ENCODE data around the gene ITPK1. TPM values are rescaled to one million over a fixed set of nuclear protein-coding genes. Genes with fewer than 3 reads are reported as not detected.

Gene ITPK1
- total RNA-seq, 1 experiment from 2014 or later: 90.7 TPM

GRCh38 chr14:92987713-92988510, 127.8 kb downstream of the ITPK1 start:
- no peak for DNase-seq (ENCODE audit: low spot score)
- in situ Hi-C loops (cut with HindIII; ENCODE audit: low sequenced_read_pairs): no loop called here

DNA sequence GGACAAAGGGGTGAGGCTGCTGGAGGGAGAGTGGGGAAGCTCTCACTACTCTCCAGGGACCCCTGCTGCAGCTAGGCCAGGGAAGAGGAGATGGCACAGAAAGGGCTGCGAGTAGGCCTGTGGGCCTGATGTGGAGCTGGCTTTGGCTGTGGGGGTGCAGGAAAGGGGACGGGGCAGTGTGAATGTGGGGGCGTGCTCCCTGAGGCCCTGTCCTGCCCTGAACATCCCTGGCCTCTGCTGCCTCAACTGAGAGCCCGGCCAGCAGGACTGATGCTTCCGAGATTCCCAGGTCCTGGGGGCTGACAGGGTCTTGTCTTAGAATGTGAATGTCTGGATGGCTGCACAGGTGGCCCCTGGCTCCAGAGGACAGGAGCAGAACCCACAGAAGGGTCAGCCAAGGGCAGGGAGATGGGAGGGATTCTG, 128.6 kb downstream of the ITPK1 start:
- in situ Hi-C loops (cut with HindIII; ENCODE audit: low sequenced_read_pairs): no loop called here
- DNase-seq (ENCODE audit: low spot score): no peak

- DNase-seq (ENCODE audit: low spot score): peak; percentile 61
- in situ Hi-C loops (cut with HindIII; ENCODE audit: low sequenced_read_pairs): no loop called here
These were observed 129.2 kb downstream of the ITPK1 start for GRCh38 chr14:92986254-92987147.

GRCh38 chr14:92985521-92985920, 130.2 kb downstream of the ITPK1 start:
- DNase-seq (ENCODE audit: low spot score): no peak
- in situ Hi-C loops (cut with HindIII; ENCODE audit: low sequenced_read_pairs): no loop called here

DNA sequence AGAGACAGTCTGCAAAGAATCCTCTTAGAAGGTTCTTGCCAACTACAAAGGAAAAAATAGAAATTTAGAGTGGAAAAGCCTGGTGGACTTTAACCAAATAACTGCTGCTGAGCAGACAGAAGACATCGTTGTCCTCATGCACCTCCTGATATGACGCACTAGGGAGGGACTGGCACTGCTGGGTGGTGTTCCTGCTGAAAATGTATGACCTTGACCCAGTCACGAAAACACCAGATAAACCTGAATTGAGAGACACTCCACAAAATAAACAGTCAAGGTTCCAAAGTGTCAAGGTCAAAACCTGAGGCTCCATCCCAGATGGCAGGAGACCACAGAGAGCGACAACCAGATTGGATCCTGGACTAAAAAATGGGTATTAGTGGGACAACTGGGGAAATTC, 130.8 kb downstream of the ITPK1 start:
- in situ Hi-C loops (cut with HindIII; ENCODE audit: low sequenced_read_pairs): no loop called here
- no peak for DNase-seq (ENCODE audit: low spot score)

GRCh38 chr14:92984082-92984788, 131.5 kb downstream of the ITPK1 start:
- in situ Hi-C loops (cut with HindIII; ENCODE audit: low sequenced_read_pairs): no loop called here
- DNase-seq (ENCODE audit: low spot score): no peak

GRCh38 chr14:92982956-92983355, 132.8 kb downstream of the ITPK1 start:
- DNase-seq (ENCODE audit: low spot score): no peak
- in situ Hi-C loops (cut with HindIII; ENCODE audit: low sequenced_read_pairs): no loop called here

GRCh38 chr14:92981726-92982125, 134.0 kb downstream of the ITPK1 start:
- in situ Hi-C loops (cut with HindIII; ENCODE audit: low sequenced_read_pairs): no loop called here
- DNase-seq (ENCODE audit: low spot score): no peak

GRCh38 chr14:92980866-92981265, 134.9 kb downstream of the ITPK1 start:
- in situ Hi-C loops (cut with HindIII; ENCODE audit: low sequenced_read_pairs): no loop called here
- DNase-seq (ENCODE audit: low spot score): no peak

- DNase-seq (ENCODE audit: low spot score): no peak
- in situ Hi-C loops (cut with HindIII; ENCODE audit: low sequenced_read_pairs): no loop called here
These were observed 137.3 kb downstream of the ITPK1 start for GRCh38 chr14:92978229-92979021.

DNA sequence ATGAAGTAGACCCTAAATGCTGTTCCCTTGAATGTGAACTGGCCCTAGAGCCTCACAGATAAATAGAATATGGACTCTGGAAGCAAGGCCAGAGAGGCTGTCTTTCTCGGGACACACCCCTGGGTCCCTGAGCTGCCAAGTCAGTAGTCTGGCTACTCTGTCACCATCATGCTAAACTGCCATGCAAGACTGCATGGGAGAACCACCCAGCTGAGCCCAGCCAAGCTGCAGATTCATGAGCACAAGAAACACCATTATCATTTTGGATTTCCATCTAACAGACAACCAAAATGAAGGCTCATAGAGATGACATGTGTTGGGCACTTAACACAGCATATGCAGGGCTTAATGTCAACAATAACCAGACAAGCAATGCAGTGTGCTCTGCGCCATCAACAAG, 139.5 kb downstream of the ITPK1 start:
- in situ Hi-C loops (cut with HindIII; ENCODE audit: low sequenced_read_pairs): no loop called here

GRCh38 chr14:92974541-92975345, 141.0 kb downstream of the ITPK1 start:
- in situ Hi-C loops (cut with HindIII; ENCODE audit: low sequenced_read_pairs): no loop called here
- DNase-seq (ENCODE audit: low spot score): no peak

More for the DNA sequence above, 139.5 kb downstream of the ITPK1 start:
- DNase-seq (ENCODE audit: low spot score): no peak

- DNase-seq (ENCODE audit: low spot score): no peak
- in situ Hi-C loops (cut with HindIII; ENCODE audit: low sequenced_read_pairs): no loop called here
These were observed 141.8 kb downstream of the ITPK1 start for GRCh38 chr14:92973798-92974372.

DNA sequence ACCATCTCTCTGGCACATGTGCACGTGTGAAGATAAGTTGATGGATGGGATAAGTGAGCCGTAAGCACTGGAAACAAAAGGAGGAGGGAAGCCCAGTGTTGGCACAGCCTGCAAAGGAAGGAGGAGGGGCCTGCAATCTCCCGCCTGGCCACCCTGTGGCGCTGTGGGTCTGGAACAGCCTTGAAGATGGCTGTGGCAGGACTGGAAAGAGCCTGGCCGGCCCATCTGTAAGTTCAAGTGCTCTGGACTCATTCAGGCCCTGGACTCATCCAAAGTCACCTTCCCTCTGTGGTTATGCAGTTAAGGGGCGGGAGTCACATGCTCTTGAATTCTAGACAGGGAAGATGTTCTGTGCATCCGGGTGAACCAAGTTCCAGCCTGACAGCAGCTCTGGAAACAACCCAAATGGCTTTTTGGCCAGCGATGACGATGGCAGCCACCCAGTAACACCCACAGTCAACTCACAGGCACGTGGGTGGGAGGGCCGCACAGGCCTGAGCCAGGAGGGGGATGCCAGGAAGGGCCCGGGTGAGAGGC, 142.4 kb downstream of the ITPK1 start:
- peak; percentile 58 for DNase-seq (ENCODE audit: low spot score)
- in situ Hi-C loops (cut with HindIII; ENCODE audit: low sequenced_read_pairs): no loop called here

DNA sequence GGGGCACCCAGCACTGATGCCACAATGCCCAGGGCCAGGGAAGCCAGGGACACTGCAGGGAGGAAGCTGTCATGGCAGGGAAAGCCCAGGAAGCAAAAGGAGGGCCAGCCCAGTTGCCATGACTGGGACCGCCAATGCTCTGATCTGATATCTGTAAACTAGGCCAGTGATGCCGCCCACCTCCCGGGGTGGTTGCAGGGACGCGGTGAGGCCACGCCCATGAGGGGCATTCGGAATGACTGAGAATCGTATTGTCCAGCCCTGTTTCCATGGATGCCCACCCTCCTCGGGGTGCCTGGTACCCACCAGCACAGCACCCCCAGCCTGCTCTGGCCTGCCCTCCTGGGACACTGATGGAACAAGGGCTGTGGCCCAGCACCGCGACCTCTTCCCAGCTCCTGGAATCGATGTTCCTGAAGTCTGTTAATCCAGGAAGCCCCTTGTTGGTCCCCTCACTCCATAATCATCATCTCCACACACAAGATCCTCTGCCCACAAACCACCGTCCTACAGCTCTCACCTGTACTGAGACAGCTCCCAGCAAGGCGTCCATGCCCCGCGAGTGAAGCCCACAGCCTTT, 144.0 kb downstream of the ITPK1 start:
- in situ Hi-C loops (cut with HindIII; ENCODE audit: low sequenced_read_pairs): no loop called here

GRCh38 chr14:92970271-92970670, 145.5 kb downstream of the ITPK1 start:
- DNase-seq (ENCODE audit: low spot score): no peak
- in situ Hi-C loops (cut with HindIII; ENCODE audit: low sequenced_read_pairs): no loop called here

More for the DNA sequence above, 144.0 kb downstream of the ITPK1 start:
- no peak for DNase-seq (ENCODE audit: low spot score)

- DNase-seq (ENCODE audit: low spot score): no peak
- in situ Hi-C loops (cut with HindIII; ENCODE audit: low sequenced_read_pairs): no loop called here
These were observed 145.9 kb downstream of the ITPK1 start for GRCh38 chr14:92969871-92970270.

All from G401 (cell line).